Glomerular visceral epithelial cell (primary cell): ENCODE results near the gene F10.

ENCODE experiments used
- DNase-seq: peaks from one replicate; pipeline ENCODE4 v3.0.0-alpha.2; 2016; ENCODE audit errors: extremely low spot score

F10 gene

GRCh38 chr13:113086991-113087922 is 35.3 kb upstream of the F10 start:
- DNase-seq = no peak

- DNase-seq = no peak
Measured at GRCh38 chr13:113087923-113088690, 34.5 kb upstream of the F10 start.

DNA sequence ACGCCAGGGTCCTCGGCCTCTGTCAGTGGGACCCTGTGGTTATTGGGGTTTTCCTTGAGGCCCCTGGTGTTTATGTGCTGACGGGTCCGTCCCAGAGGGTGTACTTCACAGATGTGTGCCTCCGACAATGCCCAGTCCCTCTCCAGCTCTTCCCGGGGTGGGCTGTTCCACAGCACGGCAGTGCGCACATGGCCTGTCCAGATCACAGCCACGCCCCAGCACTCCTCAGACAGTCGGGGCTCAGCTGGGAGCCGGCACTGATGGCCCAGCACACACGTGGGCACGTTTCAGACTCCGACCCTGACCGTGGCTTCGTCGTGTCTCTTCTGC is 33.9 kb upstream of the F10 start:
- no peak for DNase-seq

GRCh38 chr13:113089693-113090414 is 32.7 kb upstream of the F10 start:
- no peak for DNase-seq

DNA sequence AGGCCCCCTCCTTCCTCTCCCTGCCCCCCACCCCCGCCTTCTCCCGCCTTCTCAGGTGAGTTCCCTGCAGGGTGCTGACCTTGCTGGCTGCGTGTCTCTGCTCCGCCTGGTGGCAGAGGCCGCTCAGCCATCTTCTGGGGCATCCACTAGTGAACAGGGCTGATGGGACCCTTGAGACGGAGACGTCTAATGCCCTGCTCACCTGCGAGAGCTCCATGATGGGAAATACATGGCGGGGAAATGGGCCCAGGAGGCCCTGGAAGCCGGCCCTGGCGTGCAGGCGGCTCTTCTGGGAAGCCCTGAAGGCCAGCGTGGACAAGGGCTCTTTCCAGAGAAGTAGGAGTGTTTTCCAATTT is 32.2 kb upstream of the F10 start:
- DNase-seq = no peak

- no peak for DNase-seq
Measured at GRCh38 chr13:113090806-113091205, 31.8 kb upstream of the F10 start.

DNA sequence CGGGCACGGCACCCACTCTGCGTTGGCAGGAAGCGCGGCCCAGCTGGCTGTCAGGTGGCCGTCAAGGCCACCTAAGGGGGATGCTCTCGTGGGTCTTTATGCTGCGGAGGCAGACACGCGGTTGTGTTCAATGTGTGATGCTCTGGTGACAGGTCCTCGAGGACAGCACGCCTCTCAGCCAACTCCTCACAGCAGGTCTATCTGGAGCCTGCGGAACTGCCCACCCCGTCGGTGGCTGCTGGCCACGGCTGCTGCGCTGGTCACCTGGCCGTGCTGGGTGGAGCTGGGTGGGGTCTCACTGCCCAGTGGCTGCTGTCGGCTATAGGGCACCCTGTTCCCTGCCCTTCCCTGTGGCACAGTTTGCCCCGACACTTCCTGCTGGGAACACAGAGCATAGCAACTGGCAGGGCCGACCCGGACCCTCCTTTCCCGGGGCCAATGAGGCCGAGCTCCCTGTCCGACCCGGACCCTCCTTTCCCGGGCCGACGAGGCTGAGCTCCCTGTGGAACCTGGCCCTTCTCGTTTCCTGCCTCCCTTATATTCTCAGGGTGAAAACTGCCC is 31.3 kb upstream of the F10 start:
- no peak for DNase-seq

- DNase-seq = no peak
Measured at GRCh38 chr13:113091891-113092775, 30.5 kb upstream of the F10 start.

GRCh38 chr13:113092776-113093579 is 29.6 kb upstream of the F10 start:
- no peak for DNase-seq

DNA sequence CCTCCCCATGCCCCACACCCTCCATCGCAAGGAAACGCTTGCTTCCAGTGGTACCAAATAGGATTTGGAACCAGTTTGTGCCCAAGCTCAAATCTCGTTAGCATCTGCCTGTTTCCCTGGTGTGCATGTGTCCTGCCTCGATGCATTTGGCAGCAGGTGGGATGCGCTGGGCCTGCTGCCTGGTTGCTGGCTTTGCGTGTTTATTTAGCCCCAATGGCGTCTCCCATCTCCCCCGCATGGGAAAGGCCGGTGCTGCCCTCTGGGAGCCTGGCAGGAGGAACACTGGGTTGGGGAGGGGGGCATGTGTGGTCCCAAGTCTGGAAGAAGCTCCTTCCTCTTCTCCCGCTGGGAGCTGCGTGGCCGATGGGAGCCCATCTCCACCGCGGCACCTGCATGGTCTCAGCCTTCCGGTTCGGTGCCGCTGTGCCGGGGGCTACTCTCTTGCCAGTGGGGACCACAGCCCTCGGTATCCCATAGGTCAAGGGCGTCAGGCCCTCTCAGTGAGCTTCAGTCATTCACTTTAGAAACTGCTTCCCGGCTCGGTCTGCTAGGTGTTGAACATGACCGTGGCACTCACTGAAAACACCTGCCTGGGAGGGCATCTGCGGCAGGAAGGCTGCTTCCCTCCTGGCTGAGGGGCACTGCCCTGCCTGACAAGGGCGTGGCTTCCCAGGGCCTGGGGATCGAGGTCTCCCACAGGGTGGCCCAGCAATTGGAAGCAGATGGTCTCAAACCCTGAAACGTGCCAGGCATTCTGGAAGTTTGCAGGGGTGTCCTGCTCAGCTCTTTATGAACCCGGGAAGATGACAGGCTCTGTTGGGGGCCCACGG is 28.8 kb upstream of the F10 start:
- no peak for DNase-seq

- DNase-seq = no peak
Measured at GRCh38 chr13:113094410-113094800, 28.2 kb upstream of the F10 start.

DNA sequence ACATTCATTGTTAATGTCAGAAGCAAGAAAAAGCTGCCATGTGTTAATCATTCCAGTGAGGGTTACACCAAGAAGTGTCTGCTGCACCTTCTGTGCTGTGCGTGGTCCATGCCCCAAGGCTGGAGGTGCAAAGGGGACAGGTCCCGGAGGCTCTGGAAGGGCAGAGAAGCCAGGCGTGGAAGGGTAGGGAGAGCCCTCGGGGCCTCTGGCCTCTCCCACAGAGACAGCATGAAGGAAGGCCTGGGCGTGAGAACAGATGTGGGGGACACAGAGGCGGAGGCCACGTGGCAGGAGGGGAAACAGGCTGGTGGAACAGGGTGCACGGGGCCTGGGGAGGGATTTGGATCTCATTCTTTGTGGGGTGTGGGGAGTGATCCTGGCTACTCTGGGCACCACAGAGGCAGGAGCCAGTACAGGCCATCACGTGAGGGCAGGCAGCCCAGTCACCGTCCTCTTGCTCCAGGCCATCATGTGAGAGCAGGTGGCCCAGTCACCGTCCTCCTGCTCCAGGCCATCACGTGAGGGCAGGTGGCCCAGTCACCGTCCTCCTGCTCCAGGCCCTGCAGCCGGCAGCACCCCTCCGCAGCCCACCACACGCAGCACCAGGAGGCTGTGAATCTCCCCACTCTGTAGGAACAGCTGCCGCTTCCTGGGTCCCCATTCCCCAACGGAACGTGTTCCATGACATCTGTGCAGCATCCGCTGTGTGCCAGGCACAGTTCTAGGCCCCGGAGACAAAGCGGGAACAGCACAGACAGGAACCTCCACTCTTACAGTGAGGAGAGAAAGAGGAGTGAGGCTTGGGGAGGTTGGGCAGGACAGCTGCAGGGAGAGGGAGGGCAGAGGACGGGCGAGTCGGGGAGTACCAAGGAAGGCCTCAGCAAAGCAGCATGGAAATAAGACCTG is 27.2 kb upstream of the F10 start:
- DNase-seq = no peak

DNA sequence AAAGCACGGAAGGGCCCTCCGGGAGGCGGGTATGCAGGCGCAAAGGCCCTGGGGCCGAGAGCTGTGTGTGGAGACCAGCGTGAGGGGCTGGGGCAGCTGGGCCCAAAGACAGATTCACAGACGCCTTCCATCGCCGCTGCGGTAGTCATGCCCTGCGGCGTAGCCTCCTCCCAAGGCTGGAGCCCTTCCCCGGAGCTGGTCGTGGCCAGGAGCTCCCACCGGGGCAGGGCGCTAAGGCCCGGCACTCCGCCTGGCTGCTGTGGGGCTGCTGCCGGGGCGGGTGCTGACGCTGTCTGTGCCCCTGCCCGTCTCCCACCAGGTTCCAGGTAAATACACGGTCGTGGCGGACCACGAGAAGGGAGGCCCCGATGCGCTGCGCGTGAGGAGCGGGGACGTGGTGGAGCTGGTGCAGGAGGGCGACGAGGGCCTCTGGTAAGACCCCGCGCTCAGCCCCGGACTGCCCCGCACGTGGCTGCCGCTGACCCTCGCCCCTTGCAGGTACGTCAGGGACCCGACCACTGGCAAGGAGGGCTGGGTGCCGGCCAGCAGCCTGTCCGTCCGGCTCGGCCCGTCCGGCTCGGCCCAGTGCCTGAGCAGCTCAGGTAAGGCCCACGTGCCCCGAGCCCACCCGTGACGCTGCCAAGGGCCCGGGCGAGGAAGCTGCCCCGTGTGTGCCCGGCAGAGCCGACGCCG is 26.4 kb upstream of the F10 start:
- DNase-seq = no peak

DNA sequence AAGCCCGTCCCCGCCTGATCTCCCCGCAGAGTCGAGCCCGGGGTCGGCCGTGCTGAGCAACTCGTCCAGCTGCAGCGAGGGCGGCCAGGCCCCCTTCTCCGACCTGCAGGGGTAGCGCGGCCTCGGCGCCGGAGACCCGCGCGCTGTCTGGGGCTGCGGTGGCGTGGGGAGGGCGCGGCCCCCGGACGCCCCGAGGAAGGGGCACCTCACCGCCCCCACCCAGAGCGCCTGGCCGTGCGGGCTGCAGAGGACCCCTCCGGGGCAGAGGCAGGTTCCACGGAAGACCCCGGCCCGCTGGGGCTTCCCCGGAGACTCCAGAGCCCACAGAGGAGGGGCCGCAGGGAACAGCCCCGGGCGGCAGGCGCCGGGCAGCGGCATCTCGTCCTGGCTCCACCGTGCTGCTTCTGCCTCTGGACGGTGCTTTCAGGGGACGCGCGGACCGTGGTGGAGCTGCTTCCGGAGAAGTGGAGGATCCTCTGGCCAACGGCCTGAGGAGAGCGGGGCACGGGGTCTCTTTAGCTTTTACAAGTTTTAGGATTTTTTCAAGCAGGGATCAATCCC is 25.8 kb upstream of the F10 start:
- no peak for DNase-seq

GRCh38 chr13:113097651-113098050 is 24.9 kb upstream of the F10 start:
- DNase-seq = no peak

GRCh38 chr13:113098162-113098732 is 24.4 kb upstream of the F10 start:
- DNase-seq = no peak

GRCh38 chr13:113099142-113099541 is 23.5 kb upstream of the F10 start:
- DNase-seq = no peak
